HCEC 1CT (cell line): ENCODE data around the gene ATP11C.
"Not testable (repeated sequence)": the region's sequence is repeated elsewhere in the genome, so short reads cannot be mapped to it uniquely, and the experiment has no call there.

Experiments used
- DNase-seq: peaks from one replicate; pipeline ENCODE4 v3.0.0-alpha.2; 2017

ATP11C gene

DNA sequence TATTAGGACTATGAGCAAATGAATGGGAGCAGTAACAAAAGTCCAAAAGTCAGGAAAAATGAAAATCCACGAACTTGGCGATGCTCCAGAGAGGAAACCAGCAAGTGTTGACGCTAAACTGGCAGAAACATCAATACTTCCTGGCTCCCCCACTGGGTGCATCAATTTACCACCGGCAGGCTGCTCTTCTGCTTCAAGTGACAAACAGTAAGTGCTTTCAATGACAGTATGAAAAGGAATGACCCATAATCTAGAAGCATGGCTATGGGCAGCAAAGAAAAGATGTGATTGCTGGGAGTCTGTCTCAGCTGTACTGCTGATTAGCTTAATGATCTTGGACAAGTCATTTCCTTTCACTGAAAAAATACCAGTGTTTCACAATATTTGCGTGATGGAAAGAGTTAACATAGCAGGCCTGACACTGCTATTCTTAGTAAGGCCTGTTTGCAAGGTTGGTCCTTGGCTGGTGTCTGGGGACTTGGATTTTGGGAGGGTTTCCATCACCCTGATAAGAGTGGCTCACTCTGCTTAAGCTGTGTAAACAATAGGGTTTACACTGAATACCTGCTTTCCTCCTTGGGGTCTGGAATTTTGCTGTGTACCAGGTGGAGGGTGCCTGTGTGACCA lies 8.7 kb downstream of the ATP11C start:
- DNase-seq, result no peak

DNA sequence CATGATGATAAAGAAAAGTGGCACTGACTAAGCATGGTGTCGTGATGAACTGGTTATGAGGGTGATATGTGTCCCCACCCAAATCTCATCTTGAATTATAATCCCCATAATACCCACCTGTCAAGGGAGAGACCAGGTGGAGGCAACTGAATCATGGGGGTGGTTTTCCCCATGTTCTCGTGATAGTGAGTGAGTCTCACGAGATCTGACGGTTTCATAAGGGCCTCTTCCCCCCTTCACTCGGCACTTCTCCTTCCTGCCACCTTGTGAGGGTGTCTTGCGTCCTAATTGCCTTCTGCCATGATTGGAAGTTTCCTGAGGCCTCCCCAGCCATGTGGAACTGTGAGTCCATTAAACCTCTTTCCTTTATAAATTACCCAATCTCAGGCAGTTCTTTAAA lies 11.7 kb downstream of the ATP11C start:
- DNase-seq, result not testable (repeated sequence)

DNA sequence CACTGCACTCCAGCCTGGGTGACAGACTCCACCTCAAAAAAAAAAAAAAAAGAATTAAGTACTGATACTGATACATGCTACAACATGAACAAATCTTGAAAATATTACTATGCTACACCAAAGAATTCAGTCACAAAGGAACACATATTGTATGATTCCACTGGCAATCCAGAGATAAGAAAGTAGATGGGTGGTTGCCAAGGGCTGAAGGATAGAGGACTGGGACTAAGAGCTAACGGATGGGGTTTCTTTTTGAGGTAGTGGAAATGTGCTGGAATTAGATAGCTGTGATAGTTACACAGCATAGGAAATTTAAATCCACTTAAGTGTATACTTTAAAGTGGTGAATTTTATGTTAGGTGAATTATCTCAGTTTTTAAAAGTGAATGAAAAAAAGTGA lies 12.5 kb downstream of the ATP11C start:
- no peak for DNase-seq

DNA sequence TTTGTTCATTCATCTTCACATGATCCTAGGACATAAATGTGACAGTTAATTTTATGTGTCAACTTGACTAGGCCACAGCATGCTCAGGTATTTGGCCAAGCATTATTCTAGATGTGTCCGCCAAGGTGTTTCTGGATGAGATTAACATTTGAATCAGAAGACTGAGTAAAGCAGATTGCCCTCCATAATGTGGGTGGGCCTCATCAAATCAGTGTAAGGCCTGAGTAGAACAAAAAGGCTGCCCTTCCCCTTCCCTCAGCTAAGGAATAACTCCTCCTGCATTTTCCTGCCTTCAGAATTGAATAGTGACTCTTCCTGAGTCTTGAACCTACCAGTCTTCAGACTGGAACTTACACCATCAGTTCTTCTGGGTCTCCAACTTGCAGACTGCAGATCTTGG lies 18.4 kb downstream of the ATP11C start:
- DNase-seq, result no peak

DNA sequence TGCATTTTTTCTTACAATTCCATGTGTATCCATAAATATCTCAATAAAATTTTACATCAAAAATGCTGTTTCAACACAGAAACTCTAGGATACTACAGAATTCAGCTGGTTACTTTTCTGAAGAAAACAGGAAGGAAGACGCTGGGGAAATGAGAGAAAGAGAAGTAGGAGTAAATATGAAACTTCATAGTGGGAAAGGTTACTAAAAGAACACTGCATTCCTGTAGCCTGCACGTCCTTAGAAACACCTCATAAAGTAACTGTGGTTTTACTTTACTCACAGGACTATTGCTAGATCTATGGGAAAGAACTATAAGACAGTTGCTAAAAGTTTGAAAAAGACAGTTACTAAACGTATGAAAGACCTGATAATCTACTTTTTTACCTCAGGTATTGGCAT lies 23.1 kb downstream of the ATP11C start:
- DNase-seq, result no peak

DNA sequence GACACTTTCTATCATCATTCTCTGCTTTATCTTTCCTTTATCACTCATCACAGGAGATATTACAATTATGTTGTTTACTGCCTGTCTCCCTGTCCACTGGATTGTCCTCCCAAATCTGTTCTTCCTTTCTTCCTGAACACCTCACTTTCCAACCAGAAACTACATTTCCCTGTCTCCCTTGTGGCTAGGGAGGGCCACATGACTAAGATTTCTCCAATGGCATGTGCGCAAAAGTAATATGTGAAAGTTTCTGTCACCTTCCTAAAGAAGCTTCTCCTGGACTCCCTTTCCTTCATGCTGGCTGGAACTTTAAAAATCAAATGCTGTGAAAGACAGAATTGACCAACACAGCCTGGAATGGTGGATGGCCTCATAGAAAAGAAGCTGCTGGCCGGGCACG lies 25.8 kb downstream of the ATP11C start:
- no peak for DNase-seq

DNA sequence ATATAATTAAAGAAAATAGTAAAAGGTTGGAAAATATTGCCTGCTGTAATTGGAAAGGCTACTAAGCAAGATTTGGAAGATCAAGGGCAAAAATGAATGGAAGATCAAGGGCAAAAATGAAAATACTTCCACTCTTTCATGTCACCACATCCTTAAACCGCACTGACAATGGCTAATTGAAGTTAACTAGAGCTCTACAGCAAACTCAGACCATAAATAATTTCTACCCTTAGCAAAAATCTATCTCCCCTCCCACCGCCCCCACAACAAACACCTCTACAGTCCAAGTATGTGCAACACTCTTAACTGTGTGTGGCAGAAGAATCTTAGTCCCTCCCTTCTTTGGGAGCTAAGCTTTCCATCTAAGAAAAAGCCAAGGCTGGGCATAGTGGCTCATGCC lies 27.1 kb downstream of the ATP11C start:
- DNase-seq, result no peak

DNA sequence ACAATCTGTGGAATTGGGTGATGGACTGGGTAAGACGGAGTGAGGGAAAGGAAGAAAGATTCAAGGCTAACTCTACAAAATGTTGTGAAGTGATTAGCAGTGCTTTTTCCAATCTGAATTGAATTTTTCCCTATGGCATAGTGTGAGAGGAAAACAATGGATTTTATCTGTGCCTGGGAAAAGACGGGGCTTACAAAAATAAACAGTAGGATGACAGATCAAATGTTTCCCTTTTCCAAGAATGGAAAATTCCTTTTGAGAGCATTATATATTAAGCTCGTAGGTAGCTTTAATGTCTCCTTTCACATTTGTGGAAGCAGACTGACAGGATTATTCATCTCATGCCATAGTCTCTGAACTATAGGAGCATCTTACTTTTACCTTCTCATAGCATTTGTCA lies 27.8 kb downstream of the ATP11C start:
- DNase-seq, result no peak

DNA sequence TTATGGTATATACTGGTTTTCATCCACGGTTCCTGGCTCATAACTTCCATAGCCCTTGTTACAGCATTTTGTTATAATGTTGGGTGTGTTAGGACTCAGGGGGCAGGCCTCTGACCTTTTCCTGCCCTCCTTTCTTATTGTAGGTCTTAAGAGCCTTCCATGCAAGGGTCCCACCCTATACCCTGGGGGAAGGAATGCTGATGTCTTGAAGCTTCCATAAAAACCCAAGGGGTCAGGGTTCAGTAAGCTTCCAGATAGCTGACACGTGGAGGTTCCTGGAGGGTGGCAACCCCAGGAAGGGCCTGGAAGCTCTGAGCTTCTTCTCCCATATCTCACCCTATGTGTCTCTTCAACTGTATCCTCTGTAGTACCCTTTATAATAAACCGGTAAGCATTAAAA lies 29.6 kb downstream of the ATP11C start:
- no peak for DNase-seq

DNA sequence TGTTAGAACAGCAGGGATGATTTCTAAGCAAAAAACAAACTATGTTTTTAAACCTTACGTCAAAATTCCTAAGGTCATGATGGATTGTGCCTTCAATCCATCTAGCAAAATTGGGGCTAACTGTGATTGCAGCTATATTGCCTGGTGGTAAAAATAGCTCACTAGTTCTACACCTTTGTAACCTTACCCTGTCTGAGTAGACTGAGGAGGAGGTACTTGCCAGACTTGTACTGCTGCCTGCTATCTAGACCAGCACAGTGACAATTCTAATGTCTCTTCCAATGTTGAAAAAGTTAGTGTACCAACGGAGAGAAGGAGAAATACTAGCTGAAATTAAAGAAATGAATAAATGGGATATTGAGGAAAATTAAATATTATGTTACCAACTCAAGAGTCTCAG lies 30.3 kb downstream of the ATP11C start:
- no peak for DNase-seq

DNA sequence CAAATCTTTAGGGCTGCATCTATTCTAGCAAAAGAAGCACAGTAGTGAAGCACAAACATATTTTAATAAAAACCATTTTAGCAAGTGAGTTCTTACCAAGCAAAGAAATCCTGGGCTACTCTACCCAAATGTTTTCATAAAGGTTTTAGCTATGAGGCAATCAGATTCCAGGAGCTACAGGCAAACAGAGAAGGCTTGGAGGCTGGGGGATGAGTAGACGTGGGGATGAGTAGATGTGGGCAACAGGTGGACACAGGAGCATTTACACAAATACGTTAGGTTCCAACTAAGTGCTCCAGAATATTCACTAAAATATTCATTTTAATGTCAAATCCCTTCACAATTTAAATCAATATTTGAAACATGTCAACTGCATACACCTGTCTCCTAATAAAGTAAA lies 34.5 kb downstream of the ATP11C start:
- no peak for DNase-seq

DNA sequence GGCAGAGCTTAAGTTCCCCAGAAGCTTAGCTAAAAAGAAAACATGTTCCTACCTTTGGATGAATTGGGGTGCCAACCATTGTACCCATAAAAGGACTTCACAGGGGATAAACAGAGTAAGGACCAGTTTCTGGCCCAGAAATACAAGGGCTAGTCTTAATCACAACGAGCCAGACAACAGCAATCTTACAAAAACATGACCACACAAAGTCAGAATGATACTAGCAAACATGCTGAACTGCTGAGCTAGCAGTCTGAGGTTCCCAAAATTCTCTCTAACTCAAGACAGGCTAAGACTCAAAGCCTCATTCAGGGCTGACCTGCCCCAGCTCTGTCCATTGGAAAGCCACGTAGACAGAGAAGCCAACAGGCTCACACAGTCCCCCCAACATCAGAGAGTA lies 40.3 kb downstream of the ATP11C start:
- DNase-seq, result no peak

DNA sequence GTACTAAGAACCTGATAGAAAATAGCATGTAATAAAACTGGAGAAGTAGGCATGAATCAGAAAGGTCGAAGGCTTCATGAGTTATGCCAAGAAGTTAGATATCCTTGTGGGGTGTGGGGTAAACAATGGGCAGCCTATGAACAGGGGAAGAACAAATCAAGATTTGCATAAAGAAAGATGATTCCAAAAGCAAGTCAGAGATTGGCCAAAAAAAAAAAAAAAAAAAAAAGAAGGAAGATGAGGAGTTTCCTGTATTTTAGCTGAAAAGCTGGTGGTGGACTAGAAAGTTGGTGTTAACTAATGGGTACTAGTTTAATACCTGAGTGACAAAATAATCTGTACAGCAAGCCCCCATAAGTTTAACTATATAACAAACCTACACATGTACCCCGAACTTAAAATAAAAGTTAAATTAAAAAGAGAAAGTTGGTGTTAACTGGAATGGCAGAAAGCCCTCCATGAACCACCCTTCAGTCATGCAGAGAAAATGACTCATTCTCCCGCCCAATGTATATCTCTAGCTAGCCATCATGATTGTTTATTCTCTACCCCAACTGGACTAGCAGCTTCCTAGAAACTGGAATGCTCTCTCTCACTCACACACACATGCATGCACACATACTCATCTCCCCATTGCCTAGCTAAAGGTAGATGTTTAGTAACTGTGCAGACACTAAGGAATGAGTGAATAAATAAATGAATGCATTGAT lies 41.7 kb downstream of the ATP11C start:
- DNase-seq, result peak; percentile 76

DNA sequence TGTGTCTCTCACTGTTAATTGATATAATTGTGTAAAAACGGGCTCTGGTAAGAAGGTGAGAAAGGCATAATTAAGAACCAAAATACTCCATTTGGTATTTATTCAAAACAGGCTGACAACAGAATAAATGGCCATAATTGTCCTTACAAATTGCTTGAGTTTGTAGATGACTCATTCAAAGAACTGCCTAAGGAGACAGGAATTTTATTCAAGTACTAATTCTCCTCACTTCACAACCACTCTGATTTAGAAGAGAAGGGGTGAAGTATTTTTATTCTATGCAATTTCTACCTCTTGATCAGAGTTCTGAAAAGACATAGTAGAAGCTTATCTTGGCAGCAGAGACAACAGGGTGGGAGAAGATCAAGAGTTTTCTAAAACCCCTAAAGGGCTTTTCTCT lies 43.1 kb downstream of the ATP11C start:
- peak; percentile 51 for DNase-seq

DNA sequence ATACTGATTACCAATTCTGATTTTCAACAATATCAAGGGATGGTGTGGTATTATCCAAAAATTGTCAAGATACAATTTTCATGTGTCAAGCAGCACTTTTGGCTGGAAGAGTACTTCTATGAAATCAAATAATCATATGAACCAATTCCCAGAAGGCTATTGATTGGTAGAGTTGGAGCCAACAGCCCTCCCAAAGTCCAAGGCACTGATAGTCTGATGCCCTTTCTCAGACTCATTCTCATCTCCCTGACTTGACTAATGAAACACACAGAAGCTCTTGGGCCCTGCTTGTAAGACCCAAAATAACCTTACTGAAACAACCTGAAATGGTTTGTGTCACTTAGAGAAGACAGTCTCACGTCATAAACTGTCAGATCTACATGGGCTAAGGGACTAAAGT lies 48.9 kb downstream of the ATP11C start:
- no peak for DNase-seq

DNA sequence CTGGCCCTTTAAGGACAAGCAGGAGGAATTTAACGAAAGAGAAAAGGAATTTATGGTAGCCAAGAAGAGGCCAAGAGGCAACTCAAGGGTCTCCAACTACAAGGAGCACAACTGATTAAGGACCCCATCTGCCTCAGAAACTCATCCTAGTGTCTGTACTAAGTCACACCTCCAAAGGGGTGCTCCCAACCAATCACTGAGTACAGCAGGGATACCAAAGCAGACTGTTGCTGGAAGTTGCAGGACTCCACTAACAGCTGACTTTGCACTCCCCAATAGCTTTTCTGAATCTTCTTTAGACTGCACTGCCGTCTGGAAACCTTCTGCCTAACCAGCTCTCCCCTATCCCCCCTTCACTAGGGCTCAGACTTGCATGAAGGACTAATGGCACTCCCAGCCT lies 50.6 kb downstream of the ATP11C start:
- DNase-seq, result peak; percentile 21

DNA sequence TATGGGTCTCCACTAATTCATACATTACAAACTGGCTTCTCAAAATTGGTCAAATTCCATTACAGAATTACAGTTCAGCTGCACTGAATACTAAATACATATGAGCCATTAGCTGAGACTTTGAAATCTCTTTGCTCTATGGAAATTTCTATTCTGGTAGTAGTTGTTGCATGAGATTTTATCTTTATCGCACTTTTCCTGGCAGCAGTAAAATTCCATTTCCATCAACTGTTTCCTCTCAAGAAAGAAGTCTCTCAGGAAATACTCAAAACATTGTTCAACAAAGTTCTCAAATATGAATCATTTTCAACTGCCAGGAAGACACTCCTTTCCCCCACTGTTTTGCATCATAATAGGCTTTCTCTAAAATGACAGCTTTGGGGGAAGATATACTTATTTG lies 51.3 kb downstream of the ATP11C start:
- peak; percentile 44 for DNase-seq

DNA sequence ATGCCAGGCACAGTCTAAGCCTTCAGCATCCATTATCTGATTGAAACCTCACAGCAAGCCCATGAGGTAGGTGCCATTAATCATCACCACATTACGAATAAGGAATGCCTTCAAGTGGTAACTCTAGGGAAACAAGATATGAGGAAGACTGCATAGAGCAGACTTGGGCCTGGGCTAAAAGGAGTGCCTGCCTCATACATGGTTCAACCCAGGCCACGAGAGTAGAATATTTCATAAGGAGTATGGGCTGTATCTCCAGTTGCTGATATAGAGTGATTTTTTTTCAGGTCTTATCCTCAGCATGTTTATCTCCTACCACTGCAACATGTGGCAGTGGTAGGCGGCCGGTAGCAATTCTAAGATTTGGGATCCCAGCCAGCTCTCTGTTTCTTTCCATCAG lies 51.7 kb downstream of the ATP11C start:
- peak; percentile 55 for DNase-seq

DNA sequence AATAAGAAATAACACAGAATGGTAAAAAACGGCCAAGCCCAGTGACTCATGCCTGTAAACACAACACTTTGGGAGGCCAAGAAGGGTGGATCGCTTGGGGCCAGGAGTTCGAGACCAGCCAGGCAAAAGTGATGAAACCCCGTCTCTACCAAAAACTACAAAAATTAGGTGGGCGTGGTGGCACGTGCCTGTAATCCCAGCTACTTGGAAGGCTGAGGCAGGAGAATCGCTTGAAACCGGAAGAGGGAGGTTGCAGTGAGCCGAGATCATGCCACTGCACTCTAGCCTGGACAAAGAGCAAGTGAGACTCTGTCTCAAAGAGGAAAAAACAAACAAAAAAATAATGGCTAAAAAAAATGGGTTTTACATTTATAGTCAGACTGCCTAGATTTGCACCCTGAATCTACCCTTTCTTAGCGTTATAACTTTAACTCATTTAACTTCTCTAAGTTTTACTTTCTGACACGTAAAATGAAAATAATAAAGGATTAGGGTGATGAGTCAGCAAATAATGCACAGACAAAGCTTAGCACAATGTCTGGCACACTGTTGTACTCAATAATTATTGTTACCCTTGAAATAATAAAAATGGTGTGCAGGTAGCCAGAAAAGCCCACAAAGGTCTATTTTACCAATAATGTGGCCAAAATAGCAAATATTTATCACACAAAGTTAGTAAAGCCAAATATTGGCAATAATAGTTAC lies 55.0 kb downstream of the ATP11C start:
- peak; percentile 20 for DNase-seq

DNA sequence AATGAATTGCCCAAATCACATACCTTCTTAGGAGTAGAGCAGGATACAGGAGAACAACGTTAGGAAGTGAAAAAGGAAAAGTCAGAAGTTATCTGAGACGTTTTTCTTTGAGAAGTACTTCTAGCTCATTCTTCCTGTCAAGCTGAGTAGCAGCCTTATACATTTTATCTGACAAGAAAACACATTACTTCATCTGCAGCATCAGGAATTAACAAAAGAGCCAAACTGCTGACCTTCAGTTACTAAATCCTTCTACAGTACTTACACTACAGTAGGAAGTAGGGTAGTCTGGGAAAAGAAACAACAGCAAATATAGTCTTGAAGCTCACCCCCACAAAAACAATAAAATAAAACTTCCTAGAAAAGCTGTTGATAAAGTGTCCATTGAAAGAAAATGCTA lies 57.0 kb downstream of the ATP11C start:
- DNase-seq, result no peak

DNA sequence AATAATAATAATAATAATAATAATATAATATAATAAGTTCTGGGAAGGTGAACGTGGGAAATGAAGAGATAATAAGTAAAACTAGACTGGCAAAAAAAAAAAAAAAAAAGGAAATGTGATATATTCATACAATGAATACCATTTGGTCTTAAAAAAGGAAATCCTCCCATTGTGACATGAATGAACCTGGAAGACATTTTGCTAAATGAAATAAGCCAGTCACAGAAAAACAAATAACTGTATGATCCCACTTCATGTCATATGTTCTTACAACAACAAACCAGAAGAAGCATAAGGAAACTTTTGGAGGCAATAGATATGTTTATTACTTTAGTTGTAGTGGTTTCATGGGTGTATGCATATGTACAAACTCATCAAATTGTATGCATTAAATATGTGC lies 63.1 kb downstream of the ATP11C start:
- DNase-seq, result no peak

DNA sequence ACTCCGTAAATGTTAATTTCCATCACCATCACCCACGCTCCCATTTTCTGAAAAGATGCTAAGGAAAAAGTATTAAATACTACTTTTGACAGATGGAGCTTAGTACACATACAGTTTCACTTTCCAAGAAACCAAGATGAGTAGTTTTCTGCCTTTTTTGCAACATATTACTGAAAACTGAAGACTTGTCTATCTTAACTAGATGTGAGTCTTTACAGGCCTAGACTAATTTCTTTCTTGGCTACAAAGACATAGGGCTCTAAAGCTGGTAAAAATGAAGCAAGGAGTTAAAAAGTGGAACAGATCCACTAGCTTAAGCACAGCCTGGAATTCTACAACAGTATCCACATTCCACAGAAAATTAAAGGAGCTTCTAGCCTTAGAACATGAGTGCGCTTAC lies 68.2 kb downstream of the ATP11C start:
- DNase-seq, result no peak

DNA sequence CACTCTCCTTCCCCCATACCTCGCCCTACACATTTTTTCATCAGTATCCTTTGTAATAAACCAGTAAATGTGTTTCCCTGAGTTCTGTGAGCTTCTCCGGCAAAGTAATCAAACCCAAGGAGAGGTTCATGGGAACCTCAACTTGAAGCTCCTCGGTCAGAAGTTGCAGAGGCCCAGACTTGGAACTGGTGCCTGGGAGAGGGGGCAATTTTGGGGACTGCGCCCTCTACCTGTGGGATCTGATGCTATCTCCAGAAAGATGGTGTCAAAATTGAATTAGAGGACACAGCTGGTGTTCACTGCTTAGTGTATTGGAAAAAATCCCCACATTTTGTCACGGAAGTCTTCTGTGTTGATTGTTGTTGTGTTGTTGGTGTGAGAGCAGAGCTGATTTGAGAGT lies 70.6 kb downstream of the ATP11C start:
- no peak for DNase-seq

DNA sequence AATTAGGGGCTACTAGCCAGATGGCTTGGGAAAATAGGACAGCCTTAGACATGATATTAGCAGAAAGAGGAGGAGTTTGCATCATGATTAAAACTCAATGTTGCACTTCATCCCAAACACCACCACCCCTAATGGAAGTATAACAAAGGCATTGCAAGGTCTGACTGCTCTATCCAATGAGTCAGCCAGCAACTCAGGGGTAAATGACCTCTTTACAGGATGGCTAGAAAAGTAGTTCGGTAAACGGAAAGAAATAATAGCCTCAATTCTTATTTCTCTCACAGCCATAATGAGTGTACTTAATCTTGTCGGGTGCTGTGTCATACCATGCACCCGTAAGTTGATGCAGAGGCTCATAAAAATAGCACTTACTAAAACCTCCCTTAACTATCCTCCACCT lies 76.0 kb downstream of the ATP11C start:
- not testable (repeated sequence) for DNase-seq

DNA sequence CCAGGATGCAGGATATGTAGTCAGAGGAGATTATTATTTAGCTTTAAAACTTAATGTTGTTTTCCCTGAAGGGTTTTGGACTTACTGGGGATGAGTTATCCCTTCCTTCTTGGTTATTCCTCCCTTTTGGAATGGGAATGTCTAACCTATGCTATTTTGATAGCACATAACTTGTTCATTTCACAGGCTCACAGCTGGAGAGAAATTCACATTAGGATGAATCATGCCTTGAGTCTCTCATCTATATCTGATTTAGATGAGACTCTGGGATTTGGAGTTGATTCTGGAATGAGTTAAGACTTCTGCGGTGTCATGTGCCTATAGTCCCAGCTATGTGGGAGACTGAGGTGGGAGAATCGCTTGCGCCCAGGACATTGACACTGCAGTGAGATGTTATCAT lies 81.1 kb downstream of the ATP11C start:
- DNase-seq, result no peak
